DMS79 (cell line): ENCODE data around the gene CPXM1.

Source experiments
- DNase-seq: peaks from one replicate; lab custom pipeline; 2025; lab: John Stamatoyannopoulos, UW

The CPXM1 gene

DNA sequence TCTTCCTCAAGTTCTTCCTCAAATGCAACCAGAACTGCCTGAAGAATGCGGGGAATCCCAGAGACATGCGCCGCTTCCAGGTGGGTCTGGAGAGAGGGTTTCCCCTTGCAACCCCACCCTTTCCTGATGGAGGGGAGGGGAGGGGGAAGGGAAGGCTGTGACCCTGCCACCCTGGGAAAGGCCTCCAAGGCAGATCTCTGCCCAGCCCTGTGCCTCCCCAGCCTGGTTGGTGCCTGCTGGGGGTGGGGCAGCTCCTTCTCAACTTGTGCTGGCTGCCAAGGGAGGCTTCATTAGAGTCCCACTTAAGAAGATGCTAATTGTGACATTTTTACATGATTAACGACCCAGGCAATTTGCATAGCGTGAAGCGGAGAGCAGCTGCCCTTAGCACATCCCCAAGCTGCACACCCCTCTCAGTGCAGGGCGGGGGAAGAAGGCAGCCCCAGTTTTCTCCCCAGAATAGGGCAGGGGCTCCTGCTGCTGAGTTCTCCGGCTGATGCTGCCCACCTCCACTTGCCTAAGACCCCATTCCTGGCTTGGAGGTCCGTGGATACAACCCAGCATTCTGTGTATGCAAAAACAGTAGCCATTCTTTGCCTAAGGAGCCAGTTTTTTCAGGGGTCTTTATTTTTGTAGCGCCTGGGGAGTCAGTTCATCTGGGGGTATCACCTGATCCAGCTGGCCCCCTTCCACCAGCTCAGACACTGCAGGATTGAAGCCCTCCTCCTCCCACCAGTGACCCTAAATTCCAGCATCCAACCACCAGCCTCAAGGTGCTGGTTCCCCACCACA is 51.7 kb downstream of the CPXM1 start:
- no peak for DNase-seq

GRCh38 chr20:2747676-2748235 is 52.7 kb downstream of the CPXM1 start:
- DNase-seq: no peak

DNA sequence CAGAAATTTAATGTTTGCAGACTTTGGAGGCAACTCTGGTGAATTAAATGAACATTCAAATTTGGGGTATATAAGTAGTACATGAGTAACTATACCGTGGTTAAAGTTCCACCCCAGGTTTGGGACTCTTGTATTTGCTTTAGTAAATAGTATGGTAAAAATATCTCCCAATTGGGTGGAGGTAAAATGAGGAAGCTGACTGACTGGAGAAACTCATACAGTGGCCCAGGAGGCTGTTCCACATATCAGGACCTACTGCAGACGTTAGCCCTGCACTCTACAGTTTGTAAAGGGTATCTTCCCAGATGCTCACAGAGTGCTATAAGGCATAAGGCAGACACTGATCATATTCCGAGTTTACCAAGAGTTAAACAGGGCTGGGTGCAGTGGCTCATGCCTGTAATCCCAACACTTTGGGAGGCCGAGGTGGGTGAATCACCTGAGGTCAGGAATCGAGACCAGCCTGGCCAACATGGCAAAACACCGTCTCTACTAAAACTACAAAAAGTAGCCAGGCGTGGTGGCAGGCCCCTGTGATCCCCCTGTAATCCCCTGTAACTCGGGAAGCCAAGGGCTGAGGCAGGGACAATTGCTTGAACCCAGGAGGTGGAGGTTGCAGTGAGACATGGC is 53.7 kb downstream of the CPXM1 start:
- no peak for DNase-seq

DNA sequence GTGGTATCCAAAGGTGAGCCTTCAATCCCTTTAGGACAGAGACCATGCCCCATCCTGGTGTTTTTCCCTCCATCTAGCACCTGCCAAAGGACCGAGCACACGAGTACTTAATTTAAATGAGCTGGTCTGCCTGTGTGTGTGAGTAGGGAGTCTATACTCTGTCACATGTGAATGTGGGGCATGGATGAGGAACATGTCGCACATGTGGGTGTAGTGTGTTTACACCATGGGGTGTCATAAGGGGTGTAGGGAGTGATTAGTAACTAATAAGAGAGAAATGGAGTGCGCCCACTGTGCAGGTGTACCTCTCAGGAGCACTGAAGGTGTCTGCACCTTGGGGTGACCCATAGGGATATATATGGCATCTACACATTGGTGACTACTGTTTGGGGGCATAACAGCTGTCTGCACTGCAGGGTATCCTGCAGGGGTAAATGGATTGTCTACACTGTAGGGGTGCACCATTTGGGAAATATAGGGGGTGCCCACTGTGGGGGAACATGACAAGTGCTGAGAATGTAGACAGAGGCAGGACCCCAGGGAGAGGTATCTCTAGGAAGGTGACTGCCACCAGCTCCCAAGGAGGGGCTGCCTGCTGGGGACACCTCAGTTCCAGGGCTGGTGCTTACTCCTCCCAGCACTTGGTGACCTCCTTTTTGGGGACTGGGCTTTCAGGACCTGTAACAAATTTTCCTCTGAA is 54.3 kb downstream of the CPXM1 start:
- DNase-seq: no peak

- DNase-seq: no peak
These were observed 55.1 kb downstream of the CPXM1 start for GRCh38 chr20:2745060-2745910.
